ENCODE measurements around the gene FKBP2. TPM values are rescaled to one million over a fixed set of nuclear protein-coding genes. Genes with fewer than 3 reads are reported as not detected.
A peak's percentile ranks its signal among the peaks of the same experiment; 100 is the strongest.

Gene FKBP2
- total and polyA plus RNA-seq, 2 of the 13 experiments (the other 11 are each of a cell fraction or from before 2014, with no cell fraction given), result 30.1 to 53.3 TPM

- TF ChIP-seq ZBTB7B (CRISPR knock-in tag; IDR thresholded peaks at IDR 0.05), result no peak
- no peak for TF ChIP-seq BRF2 (CRISPR knock-in tag; IDR thresholded peaks at IDR 0.05)
- no peak for TF ChIP-seq MED1 (CRISPR knock-in tag; IDR thresholded peaks at IDR 0.05)
- no peak for TF ChIP-seq TP53 (CRISPR knock-in tag; conservative IDR thresholded peaks at IDR 0.05)
- TF ChIP-seq NONO (IDR thresholded peaks at IDR 0.05), result no peak
- peak; percentile 54; the same call in 1 of the 2 replicates for TF ChIP-seq NONO (CRISPR knock-in tag; conservative IDR thresholded peaks at IDR 0.05)
- TF ChIP-seq MLXIP (CRISPR knock-in tag; IDR thresholded peaks at IDR 0.05; ENCODE audit: borderline replicate concordance), result no peak
- TF ChIP-seq NKX3-1 (CRISPR knock-in tag; IDR thresholded peaks at IDR 0.05), result no peak
- TF ChIP-seq ZNF12 (CRISPR knock-in tag; IDR thresholded peaks at IDR 0.05), result no peak
- TF ChIP-seq ZNF337 (CRISPR knock-in tag; IDR thresholded peaks at IDR 0.05; ENCODE audit: borderline replicate concordance, low read depth), result no peak
- TF ChIP-seq ZNF446 (CRISPR knock-in tag; IDR thresholded peaks at IDR 0.05), result no peak
- no peak for TF ChIP-seq ZSCAN30 (CRISPR knock-in tag; IDR thresholded peaks at IDR 0.05)
- TF ChIP-seq KDM6A (CRISPR knock-in tag; IDR thresholded peaks at IDR 0.05; ENCODE audit: low read depth), result no peak
- TF ChIP-seq SNAPC5 (CRISPR knock-in tag; IDR thresholded peaks at IDR 0.05; ENCODE audit: borderline replicate concordance), result no peak
- no peak for TF ChIP-seq MBD4 (IDR thresholded peaks at IDR 0.05; ENCODE audit: borderline replicate concordance, low read length)
- TF ChIP-seq GMEB2 (CRISPR knock-in tag; IDR thresholded peaks at IDR 0.05; ENCODE audit: low read depth), result no peak
- peak; percentile 100 for TF ChIP-seq AGO1 (IDR thresholded peaks at IDR 0.05; ENCODE audit: low read depth, low read length, poor library complexity, severe bottlenecking)
- no peak for TF ChIP-seq KDM1A (CRISPR knock-in tag; IDR thresholded peaks at IDR 0.05)
- TF ChIP-seq GATAD2A (CRISPR knock-in tag; IDR thresholded peaks at IDR 0.05), result no peak
- 0 out of 2 replicates have a peak, but pooled peaks have one; percentile 2 for TF ChIP-seq ZNF44 (CRISPR knock-in tag; IDR thresholded peaks at IDR 0.05)
- no peak for TF ChIP-seq ZNF207 (IDR thresholded peaks at IDR 0.05; ENCODE audit: borderline replicate concordance)
- TF ChIP-seq RARA (CRISPR knock-in tag; IDR thresholded peaks at IDR 0.05), result no peak
- no peak for TF ChIP-seq SKI (IDR thresholded peaks at IDR 0.05; ENCODE audit: partially characterized antibody)
These were observed 44.3 kb downstream of the FKBP2 start, which contains the start of gene GPR137 (continued) for GRCh38 chr11:64284962-64285884.

Measured in HepG2 (cell line).